CD4-positive, alpha-beta T cell treated with Interleukin-6 at 100 ng/mL for 8 hours (primary cell): ENCODE results near the gene SERPINE1.
"Not testable (repeated sequence)": the region's sequence is repeated elsewhere in the genome, so short reads cannot be mapped to it uniquely, and the experiment has no call there.

Experiments used
- DNase-seq: peaks from one replicate; pipeline ENCODE4 v3.0.0-alpha.2; 2020; ENCODE audit warnings: mixed read lengths, low spot score

SERPINE1 gene

DNA sequence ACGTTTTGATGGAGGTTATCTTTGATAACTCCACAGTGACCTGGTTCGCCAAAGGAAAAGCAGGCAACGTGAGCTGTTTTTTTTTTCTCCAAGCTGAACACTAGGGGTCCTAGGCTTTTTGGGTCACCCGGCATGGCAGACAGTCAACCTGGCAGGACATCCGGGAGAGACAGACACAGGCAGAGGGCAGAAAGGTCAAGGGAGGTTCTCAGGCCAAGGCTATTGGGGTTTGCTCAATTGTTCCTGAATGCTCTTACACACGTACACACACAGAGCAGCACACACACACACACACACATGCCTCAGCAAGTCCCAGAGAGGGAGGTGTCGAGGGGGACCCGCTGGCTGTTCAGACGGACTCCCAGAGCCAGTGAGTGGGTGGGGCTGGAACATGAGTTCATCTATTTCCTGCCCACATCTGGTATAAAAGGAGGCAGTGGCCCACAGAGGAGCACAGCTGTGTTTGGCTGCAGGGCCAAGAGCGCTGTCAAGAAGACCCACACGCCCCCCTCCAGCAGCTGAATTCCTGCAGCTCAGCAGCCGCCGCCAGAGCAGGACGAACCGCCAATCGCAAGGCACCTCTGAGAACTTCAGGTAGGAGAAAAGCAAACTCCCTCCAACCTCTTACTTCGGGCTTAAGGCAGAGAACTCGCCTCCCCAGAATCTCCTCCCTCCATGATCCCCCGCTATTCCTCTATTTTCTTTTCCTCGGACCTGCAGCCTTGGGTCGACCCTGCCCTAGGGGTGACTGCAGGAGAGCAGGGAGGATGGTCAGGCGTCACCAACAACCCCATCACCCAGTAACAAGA lies at the start of gene SERPINE1:
Gene SERPINE1 (plus strand): TSS at position 454 of the 809 bp plus-strand sequence. CDS start 1,290 bp downstream, outside the sequence.
- peak; percentile 49 for DNase-seq

DNA sequence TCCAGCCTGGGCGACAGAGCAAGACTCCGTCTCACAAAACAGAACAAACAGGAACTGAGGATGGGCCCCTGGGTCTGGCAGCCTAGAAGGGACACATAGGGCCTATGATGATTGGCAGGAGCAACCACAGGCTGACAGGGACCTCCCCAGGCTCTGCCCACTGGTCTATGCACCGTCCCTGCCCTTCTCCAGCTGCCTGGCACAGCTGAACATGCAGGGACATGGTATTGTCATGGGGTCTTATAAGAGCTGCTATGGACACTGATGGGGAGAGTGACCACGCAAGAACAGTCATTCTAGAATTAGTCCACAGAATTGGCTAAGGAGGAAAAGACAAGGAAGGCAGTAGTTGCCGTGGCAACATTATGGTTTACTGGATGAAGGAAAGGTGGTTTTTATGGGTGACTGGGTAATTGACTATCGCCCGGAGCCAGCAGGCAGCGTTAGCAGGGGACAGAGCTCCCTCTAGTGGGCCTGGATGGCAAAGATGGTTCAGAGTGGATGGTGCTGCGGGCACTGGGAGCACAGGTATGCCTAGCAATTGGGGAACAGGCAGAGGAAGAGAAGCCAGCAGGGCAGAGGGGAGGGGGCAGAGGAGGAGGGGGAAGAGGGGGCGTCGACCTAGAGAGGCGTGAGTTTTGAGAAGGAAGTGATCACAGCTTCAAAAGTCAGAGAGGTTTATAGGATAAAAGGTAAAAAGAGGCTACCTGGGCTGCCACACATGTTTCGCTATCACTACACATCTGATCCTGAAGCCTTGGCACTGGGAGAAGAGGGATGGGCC lies 49.4 kb upstream of the SERPINE1 start:
- DNase-seq: peak; percentile 80

DNA sequence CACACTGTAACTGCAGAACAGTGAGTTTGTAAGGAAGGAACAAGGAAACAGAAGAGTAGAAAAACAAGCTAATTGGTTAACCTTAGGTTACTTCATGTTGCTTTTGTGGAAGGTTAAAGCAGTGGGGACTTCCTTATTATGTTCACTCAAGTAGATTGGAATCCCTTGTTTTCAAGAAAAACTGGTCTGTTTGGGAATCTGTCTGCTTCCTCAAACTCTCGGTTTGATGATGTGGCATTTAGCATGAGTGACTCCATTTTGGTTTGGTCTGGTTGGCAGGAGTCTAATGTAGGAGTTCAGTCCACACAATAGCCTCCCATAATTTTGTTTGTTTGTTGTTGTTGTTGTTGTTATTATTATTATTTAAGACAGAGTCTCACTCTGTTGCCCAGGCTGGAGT lies 45.5 kb upstream of the SERPINE1 start:
- no peak for DNase-seq

DNA sequence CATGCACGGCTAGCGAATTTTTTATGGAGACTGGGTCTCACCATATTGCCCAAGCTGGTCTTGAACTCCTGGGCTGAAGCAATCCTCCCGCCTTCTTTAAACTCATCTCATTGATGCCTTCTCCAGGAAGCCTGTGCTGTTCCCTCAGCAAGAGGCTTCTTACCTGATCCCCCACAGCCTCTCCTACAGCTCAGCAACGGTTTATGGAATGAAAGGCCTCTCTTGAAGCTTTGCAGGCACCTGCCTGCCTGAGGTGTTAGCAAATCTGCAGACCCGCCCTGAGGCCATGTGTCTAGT lies 42.1 kb upstream of the SERPINE1 start:
- no peak for DNase-seq

DNA sequence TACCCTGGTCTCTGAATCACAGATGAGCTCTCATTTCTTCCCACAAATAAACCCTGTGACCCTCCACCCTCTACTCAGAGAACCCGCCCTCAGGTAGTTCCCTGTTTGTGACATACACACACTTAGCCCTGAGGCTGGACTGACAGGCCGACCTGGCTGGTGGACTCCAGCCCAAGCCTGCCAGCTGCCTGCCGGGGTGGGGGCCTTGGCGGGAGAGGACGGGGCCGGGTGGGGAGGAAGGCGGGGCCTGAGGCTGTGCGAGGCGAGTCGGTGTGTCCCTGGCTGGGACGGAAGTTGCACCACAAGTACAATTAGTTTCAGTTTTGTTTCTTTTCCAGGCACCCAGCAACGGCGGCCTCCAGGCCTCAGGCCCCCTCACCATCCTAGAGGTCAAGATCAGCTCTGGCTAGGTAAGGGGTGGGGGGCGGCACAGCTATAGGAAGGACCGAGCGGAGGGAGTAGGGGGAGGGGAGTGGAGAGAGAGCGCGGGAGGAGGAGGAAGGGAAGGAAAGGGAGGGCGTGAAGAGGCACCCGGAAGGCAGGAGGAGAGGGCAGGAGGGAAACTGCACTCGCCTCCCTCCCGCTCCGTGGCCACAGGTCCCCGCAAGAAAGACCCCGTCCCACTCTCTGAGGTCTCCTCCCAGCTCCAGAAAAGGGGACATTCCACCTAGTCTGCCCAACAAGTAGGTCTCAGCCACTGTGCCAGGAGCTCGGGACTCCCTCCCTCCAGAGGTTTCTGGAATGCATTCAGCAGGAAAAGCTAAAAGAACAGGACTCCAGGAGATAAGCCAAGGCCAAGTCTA lies 41.5 kb upstream of the SERPINE1 start, which contains the start of gene TRIM56:
Gene TRIM56 (plus strand): TSS at position 320 of the 803 bp plus-strand sequence. CDS start 1,832 bp downstream, outside the sequence.
- DNase-seq: peak; percentile 78

DNA sequence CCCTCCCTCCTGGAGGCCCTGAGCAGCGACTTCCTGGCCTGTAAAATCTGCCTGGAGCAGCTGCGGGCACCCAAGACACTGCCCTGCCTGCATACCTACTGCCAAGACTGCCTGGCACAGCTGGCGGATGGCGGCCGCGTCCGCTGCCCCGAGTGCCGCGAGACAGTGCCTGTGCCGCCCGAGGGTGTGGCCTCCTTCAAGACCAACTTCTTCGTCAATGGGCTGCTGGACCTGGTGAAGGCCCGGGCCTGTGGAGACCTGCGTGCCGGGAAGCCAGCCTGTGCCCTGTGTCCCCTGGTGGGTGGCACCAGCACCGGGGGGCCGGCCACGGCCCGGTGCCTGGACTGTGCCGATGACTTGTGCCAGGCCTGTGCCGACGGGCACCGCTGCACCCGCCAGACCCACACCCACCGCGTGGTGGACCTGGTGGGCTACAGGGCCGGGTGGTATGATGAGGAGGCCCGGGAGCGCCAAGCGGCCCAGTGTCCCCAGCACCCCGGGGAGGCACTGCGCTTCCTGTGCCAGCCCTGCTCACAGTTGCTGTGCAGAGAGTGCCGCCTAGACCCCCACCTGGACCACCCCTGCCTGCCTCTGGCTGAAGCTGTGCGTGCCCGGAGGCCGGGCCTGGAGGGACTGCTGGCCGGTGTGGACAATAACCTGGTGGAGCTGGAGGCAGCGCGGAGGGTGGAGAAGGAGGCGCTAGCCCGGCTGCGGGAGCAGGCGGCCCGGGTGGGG lies 39.4 kb upstream of the SERPINE1 start:
- DNase-seq: no peak

DNA sequence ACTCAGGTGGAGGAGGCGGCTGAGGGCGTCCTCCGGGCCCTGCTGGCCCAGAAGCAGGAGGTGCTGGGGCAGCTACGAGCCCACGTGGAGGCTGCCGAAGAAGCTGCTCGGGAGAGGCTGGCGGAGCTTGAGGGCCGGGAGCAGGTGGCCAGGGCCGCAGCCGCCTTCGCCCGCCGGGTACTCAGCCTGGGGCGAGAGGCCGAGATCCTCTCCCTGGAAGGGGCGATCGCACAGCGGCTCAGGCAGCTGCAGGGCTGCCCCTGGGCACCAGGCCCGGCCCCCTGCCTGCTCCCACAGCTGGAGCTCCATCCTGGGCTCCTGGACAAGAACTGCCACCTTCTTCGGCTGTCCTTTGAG lies 38.9 kb upstream of the SERPINE1 start:
- no peak for DNase-seq

DNA sequence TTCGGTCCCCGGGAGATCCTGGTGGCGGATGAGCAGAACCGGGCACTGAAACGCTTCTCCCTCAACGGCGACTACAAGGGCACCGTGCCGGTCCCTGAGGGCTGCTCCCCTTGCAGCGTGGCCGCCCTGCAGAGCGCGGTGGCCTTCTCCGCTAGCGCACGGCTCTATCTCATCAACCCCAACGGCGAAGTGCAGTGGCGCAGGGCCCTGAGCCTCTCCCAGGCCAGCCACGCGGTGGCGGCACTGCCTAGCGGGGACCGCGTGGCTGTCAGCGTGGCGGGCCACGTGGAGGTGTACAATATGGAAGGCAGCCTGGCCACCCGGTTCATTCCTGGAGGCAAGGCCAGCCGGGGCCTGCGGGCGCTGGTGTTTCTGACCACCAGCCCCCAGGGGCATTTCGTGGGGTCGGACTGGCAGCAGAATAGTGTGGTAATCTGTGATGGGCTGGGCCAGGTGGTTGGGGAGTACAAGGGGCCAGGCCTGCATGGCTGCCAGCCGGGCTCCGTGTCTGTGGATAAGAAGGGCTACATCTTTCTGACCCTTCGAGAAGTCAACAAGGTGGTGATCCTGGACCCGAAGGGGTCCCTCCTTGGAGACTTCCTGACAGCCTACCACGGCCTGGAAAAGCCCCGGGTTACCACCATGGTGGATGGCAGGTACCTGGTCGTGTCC lies 37.9 kb upstream of the SERPINE1 start:
- no peak for DNase-seq

DNA sequence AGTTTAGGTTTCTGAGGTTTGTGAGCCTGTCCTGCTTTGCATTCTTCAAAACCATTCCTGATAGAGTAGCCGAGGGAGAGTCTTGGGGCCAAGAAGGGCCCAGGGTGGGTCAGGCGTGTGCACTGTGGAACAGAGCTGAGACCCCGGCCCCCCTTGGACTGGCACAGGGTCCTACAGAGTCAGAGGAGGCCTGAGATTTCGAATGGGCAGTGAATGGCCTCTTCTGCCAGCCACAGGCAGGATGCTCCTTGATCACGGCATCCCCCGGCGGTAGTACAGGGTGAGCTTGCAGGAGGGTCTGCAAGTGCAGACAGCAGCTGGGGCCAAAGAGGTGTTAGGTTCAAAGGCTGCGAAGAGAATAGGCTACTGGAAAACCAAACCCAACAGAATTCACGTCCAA lies 37.0 kb upstream of the SERPINE1 start:
- no peak for DNase-seq

DNA sequence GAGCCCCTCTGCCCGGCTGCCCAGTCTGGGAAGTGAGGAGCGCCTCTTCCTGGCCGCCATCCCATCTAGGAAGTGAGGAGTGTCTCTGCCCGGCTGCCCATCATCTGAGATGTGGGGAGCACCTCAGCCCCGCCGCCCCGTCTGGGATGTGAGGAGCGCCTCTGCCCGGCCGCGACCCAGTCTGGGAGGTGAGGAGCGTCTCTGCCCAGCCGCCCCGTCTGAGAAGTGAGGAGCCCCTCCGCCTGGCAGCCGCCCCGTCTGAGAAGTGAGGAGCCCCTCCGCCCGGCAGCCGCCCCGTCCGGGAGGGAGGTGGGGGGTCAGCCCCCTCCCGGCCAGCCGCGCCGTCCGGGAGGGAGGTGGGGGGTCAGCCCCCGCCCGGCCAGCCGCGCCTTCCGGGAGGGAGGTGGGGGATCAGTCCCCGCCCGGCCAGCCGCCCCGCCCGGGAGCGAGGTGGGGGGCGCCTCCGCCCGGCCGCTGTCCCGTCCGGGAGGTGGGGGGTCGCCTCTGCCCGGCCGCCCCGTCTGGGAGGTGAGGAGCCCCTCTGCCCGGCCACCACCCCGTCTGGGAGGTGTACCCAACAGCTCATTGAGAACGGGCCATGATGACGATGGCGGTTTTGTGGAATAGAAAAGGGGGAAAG lies 34.5 kb upstream of the SERPINE1 start:
- DNase-seq: not testable (repeated sequence)

DNA sequence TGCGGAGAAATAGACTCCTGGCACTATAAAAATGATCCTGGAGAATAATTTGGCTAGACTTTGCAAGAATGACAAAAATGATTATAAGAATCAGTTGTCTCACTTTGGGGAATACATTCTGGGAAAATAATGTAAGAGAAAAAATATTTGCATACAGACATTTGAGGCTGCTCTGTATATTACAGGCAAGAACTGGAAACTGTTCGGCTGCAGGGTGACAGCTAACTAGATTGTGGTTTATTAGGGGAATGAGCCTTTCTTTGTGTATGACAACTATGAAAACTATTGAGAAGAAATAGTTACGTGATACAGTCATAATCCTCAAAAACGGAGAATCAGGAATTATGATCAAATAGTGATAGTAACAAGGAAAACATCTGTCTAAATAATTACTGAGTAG lies 33.0 kb upstream of the SERPINE1 start:
- no peak for DNase-seq

DNA sequence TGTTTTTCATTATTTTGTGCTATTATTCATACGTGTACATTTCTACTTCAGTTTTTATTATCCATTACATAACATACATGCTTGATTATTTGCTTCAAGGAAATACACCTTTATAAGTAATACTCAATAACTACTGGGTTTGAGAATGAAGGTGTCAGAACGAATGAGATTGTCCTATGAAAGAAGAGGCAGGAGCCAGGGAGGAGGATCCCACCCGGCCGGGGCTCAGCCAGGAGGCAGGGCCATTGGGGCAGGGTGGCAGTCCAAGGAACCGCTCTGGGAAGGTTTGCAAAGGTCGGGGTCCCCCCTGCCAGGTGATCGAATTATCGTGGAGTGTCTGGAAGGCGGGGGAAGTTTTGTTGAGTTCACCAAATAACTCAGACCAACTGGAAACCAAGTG lies 32.5 kb upstream of the SERPINE1 start:
- DNase-seq: no peak

DNA sequence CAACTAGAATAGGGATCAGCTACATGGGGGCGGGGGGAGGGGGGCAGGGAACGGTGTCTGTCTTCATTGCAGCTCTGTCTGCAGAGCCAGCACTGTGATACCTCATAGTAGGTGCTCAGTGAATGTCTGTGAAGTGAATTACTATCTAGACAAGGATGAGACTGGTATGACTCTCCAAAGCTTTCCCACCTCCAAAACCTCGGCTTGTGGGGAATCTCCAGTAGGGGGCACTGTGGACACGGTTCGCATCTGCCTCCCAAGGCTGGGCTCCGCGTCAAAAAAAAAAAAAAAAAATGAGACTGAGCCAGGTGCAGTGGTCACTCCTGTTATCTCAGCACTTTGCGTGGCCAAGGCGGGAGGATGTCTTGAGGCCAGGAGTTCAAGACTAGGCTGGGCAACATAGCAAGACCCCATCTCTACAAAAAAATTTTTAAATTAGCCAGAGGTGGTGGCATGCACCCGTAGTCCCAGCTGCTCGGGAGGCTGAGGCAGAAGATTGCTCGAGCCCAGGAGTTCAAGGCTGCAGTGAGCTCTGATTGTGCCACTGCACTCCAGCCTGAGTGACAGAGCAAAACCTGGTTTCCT lies 32.0 kb upstream of the SERPINE1 start:
- no peak for DNase-seq

DNA sequence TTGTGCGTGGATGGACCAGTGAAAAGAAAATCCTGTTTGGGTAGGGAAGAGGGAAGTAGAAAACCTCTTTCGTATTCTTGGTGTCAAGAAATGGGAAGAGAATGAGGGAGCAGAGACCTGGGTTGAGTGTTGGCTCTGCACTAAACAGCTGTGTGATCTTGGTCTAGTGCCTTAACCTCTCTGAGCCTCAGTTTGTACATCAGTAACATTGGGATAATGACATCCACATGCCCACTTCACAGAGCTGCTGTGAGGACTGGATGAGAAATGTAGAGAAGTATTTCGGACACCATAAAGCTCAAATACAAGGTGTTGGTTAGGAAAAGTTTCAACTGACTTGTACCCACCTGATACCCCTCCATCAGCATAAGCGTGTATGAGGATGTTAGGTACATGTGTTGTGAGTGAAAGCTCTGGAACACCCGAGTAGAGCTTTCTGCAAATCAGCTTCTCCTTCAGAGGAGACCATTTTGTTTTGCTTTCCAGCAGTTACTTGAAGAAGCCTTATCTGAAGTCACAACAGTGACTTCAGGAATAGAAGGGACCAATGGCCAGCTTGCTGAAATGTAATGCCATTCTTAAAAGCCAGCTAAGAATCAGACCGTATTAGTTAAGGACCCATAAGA lies 30.5 kb upstream of the SERPINE1 start:
- no peak for DNase-seq

DNA sequence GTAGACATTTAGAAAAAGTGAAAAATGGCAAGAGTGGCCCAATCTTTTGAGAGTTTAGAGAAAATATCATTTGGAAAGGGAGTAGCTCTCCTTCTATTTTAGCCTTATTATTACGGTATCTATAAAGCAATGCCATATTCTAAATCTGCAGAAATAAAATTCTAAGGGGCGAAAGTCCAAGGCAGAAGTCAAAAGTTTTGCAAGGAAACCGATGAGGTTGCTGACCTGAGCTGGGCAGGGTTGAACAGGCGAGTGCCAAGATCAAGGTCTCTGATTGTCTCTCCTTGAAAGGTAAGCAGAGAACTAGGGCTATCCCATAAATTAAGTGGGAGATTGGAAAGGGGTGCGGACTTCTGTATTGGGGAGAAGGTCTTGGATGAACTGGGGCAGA lies 30.0 kb upstream of the SERPINE1 start:
- no peak for DNase-seq

DNA sequence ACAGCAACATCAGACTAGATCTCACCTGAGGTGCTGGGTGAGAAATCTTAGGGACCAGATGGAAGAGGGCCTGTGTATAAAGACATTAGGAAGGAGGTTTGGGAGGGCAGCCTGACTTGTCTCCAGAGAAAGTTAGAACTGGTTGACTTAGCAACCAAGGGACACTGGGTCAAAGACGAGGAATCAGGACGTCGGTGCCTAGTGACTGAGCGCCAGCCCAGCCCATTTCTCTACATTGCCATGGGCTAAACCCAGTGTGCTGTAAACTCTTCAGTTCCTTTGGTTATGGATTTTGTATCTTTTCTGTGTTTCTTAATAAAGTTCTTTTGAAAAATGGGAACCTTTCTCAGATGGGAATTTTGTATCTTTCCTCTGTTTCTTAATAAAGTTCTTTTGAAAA lies 29.3 kb upstream of the SERPINE1 start:
- DNase-seq: no peak

DNA sequence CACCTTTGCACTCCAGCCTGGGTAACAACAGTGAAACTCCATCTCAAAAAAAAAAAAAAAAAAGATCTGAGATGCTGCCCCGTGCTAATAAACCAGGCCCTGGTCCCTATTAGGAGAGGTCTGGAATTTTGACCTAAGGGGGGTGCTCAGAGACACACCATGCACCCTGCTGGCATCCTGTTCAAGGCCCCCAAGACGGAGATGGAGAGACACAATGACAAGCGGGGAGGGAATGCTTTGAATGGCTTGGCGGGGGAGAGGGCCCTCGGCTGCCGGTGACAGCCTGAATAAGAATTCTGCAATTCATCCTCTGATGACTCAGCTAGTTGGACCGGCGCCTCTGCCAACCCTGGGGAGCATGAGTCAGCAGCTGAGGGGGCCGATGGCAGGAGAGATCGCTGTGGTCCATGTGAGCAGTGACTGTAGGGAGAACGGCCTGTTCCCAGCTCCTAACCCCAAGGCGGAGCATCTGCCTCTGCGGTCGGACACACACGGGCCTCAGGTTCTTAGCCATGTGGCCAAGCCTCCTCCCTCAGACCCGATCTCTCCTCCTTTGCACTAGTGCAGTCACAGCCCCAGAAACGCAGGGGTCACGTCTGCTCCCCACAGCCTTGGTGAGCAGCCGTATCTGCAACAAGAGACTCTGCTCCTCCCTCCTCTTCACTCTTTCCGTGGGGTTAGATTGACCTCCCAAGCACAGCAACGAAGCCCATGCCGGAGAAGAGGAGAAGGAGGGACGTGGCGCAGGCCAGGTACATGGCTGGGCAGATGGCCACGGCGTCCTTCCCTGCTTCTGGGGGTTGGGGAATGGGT lies 26.7 kb upstream of the SERPINE1 start:
- DNase-seq: peak; percentile 20

DNA sequence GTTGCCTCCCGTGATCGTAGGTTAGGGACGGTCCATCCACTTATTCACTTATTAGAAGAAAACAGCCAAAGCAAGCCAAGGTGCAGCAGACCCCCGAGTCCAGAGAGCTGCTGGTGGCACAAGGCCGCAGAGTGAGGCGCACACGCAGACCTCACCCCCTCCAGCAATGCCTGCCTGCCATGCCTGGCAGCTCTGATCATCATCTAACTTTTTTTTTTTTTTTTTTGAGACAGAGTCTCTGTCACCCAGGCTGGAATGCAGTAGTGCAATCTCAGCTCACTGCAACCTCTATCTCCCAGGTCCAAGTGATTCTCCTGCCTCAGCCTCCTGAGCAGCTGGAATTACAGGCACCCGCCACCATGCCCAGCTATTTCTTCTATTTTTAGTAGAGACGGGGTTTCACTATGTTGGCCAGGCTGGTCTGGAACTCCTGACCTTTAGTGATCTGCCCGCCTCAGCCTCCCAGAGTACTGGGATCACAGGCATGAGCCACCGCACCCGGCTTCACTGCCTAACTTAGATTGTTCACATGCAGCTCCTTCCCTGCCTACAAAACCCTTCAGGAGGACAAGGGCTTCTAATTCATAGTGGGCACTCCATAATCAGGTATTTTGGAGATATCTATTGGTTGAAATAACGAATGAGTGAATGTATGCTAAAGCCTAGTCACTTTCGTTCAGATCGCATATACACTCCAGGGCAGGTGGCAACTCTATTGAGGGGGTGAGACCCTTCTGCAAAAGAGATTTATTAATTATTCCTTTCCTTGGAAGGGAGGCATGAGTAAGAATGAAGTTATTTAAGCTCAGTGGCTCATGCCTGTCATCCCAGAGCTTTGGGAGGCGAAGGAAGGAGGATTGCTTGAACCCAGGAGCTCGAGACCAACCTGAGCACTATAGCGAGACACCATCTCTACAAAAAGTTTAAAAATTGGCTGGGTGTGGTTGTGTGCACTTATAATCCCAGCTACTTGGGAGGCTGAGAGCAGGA lies 25.8 kb upstream of the SERPINE1 start:
- no peak for DNase-seq
